GM18519 (cell line): ENCODE data around the gene FAF1.
"Not testable (repeated sequence)": the region's sequence is repeated elsewhere in the genome, so short reads cannot be mapped to it uniquely, and the experiment has no call there.

Experiments used
- ATAC-seq: cut with Tn5 transposase; IDR thresholded peaks from one replicate; pipeline ENCODE4 v1.9.1; 2021; ENCODE audit warnings: mild to moderate bottlenecking, moderate library complexity; ENCODE audit not compliant: unreplicated experiment, low FRiP score

The FAF1 gene

GRCh38 chr1:50603274-50604271 lies 356.5 kb downstream of the FAF1 start:
- no peak for ATAC-seq

- no peak for ATAC-seq
These were observed 360.5 kb downstream of the FAF1 start for GRCh38 chr1:50599546-50599945.

GRCh38 chr1:50595874-50596273 lies 364.2 kb downstream of the FAF1 start:
- no peak for ATAC-seq

GRCh38 chr1:50593515-50593914 lies 366.6 kb downstream of the FAF1 start:
- ATAC-seq = no peak

- ATAC-seq = no peak
These were observed 368.5 kb downstream of the FAF1 start for GRCh38 chr1:50591598-50591997.

- ATAC-seq = no peak
These were observed 377.7 kb downstream of the FAF1 start for GRCh38 chr1:50582346-50582745.

- ATAC-seq = no peak
These were observed 390.0 kb downstream of the FAF1 start for GRCh38 chr1:50570066-50570468.

GRCh38 chr1:50568782-50569181 lies 391.3 kb downstream of the FAF1 start:
- ATAC-seq = no peak

- no peak for ATAC-seq
These were observed 393.7 kb downstream of the FAF1 start for GRCh38 chr1:50566405-50566804.

GRCh38 chr1:50564417-50564816 lies 395.6 kb downstream of the FAF1 start:
- ATAC-seq = no peak

- ATAC-seq = no peak
These were observed 398.0 kb downstream of the FAF1 start for GRCh38 chr1:50562106-50562505.

GRCh38 chr1:50559421-50559820 lies 400.6 kb downstream of the FAF1 start:
- no peak for ATAC-seq

- no peak for ATAC-seq
These were observed 406.1 kb downstream of the FAF1 start for GRCh38 chr1:50553921-50554320.

GRCh38 chr1:50548243-50548642 lies 411.8 kb downstream of the FAF1 start:
- no peak for ATAC-seq

- no peak for ATAC-seq
These were observed 417.7 kb downstream of the FAF1 start for GRCh38 chr1:50542362-50542761.

GRCh38 chr1:50538476-50538875 lies 421.6 kb downstream of the FAF1 start:
- ATAC-seq = no peak

GRCh38 chr1:50531601-50532000 lies 428.5 kb downstream of the FAF1 start:
- no peak for ATAC-seq

GRCh38 chr1:50531027-50531426 lies 429.0 kb downstream of the FAF1 start:
- ATAC-seq = no peak

GRCh38 chr1:50529510-50529909 lies 430.6 kb downstream of the FAF1 start:
- no peak for ATAC-seq

GRCh38 chr1:50527987-50528320 lies 432.1 kb downstream of the FAF1 start:
- ATAC-seq = not testable (repeated sequence)

GRCh38 chr1:50527249-50527986 lies 432.6 kb downstream of the FAF1 start:
- ATAC-seq = no peak

- ATAC-seq = no peak
These were observed 433.6 kb downstream of the FAF1 start for GRCh38 chr1:50526431-50526830.
